HEK293 (cell line): ENCODE measurements around the gene DNMBP.
A peak's percentile ranks its signal among the peaks of the same experiment; 100 is the strongest.

Experiments used
- CTCF ChIA-PET: fragments of 350-600 bp; formaldehyde crosslinking; extraction: SDS; loops from one replicate; lab custom pipeline; 2021; ENCODE audit warnings: antibody characterized with exemption; lab: Yijun Ruan, JAX
- POLR2A ChIA-PET: fragments of 300-600 bp; formaldehyde crosslinking; extraction: SDS; loops from one replicate; lab custom pipeline; 2020; ENCODE audit warnings: antibody characterized with exemption, inconsistent platforms; lab: Yijun Ruan, JAX
- H3K27ac ChIP-seq: fragments of 200-500 bp; sonication (Bioruptor generic); 2 replicates; pipeline ENCODE4 v1.5.1; 2014; ENCODE audit warnings: low read depth, low read length, control low read depth, inconsistent platforms; ENCODE audit errors: extremely low read depth
- H3K36me3 ChIP-seq, 2 experiments: fragments of 200-500 bp in 1 of 2; sonication (Bioruptor generic) in 1 of 2; 1 replicate in 1 of 2; 2 replicates in 1 of 2; pipeline ENCODE4 v1.5.1; 2014 to 2017; ENCODE audit warnings: inconsistent platforms in 2 of 2, low read length in 2 of 2; ENCODE audit not compliant: control insufficient read depth in 2 of 2, insufficient read depth in 1 of 2
- H3K4me1 ChIP-seq: fragments of 200-500 bp; sonication (Bioruptor generic); 2 replicates; pipeline ENCODE4 v1.5.1; 2014; ENCODE audit warnings: mild to moderate bottlenecking, low read length, inconsistent platforms; ENCODE audit not compliant: control insufficient read depth, insufficient read depth
- H3K4me3 ChIP-seq: 2 replicates; pipeline ENCODE4 v1.5.1; 2011; ENCODE audit warnings: low read depth, mild to moderate bottlenecking, control low read depth, low read length, moderate library complexity
- H3K9me3 ChIP-seq: fragments of 200-500 bp; sonication (Bioruptor generic); 2 replicates; pipeline ENCODE4 v1.5.1; 2014; ENCODE audit warnings: low read depth, low read length, inconsistent platforms; ENCODE audit not compliant: control insufficient read depth, insufficient read depth
- ELK4 ChIP-seq: IDR thresholded peaks from 2 replicates; pipeline ENCODE4 v1.6.1; 2011; ENCODE audit warnings: mild to moderate bottlenecking, low read depth, low read length, borderline replicate concordance
- FEZF1 ChIP-seq: fragments of 450-650 bp; formaldehyde crosslinking; IDR thresholded peaks from 2 replicates; pipeline ENCODE4 v1.5.1; 2016; ENCODE audit warnings: missing biosample characterization, missing genetic modification characterization
- GFI1B ChIP-seq: fragments of 450-650 bp; formaldehyde crosslinking; IDR thresholded peaks from 2 replicates; pipeline ENCODE4 v1.5.1; 2016; ENCODE audit warnings: missing biosample characterization, missing genetic modification characterization
- KLF8 ChIP-seq: fragments of 450-650 bp; formaldehyde crosslinking; IDR thresholded peaks from 2 replicates; pipeline ENCODE4 v1.5.1; 2016; ENCODE audit warnings: missing biosample characterization, missing genetic modification characterization
- MZF1 ChIP-seq: fragments of 450-650 bp; formaldehyde crosslinking; IDR thresholded peaks from 2 replicates; pipeline ENCODE4 v1.5.1; 2017; ENCODE audit warnings: missing biosample characterization, missing genetic modification characterization, borderline replicate concordance
- PRDM2 ChIP-seq: fragments of 450-650 bp; formaldehyde crosslinking; IDR thresholded peaks from 2 replicates; pipeline ENCODE4 v1.5.1; 2016; ENCODE audit warnings: missing biosample characterization, missing genetic modification characterization, borderline replicate concordance
- SP2 ChIP-seq: fragments of 450-650 bp; formaldehyde crosslinking; IDR thresholded peaks from 2 replicates; pipeline ENCODE4 v1.5.1; 2016; ENCODE audit warnings: missing biosample characterization, missing genetic modification characterization
- SP7 ChIP-seq: fragments of 450-650 bp; formaldehyde crosslinking; IDR thresholded peaks from 2 replicates; pipeline ENCODE4 v1.5.1; 2016; ENCODE audit warnings: missing biosample characterization, missing genetic modification characterization
- WT1 ChIP-seq: fragments of 450-650 bp; formaldehyde crosslinking; IDR thresholded peaks from 2 replicates; pipeline ENCODE4 v1.5.1; 2016; ENCODE audit warnings: missing biosample characterization, missing genetic modification characterization
- ZBTB11 ChIP-seq: fragments of 450-650 bp; formaldehyde crosslinking; conservative IDR thresholded peaks from 2 replicates; pipeline ENCODE4 v1.5.1; 2016; ENCODE audit warnings: low read depth, missing biosample characterization, missing genetic modification characterization
- ZBTB20 ChIP-seq: fragments of 450-650 bp; formaldehyde crosslinking; IDR thresholded peaks from 2 replicates; pipeline ENCODE4 v1.5.1; 2016; ENCODE audit warnings: missing biosample characterization, missing genetic modification characterization
- ZFP69B ChIP-seq: fragments of 450-650 bp; formaldehyde crosslinking; IDR thresholded peaks from 2 replicates; pipeline ENCODE4 v1.5.1; 2016; ENCODE audit warnings: missing biosample characterization, missing genetic modification characterization
- ZNF146 ChIP-seq: fragments of 450-650 bp; formaldehyde crosslinking; IDR thresholded peaks from 2 replicates; pipeline ENCODE4 v1.5.1; 2016; ENCODE audit warnings: missing biosample characterization, missing genetic modification characterization
- ZNF18 ChIP-seq: fragments of 450-650 bp; formaldehyde crosslinking; IDR thresholded peaks from 2 replicates; pipeline ENCODE4 v1.5.1; 2016; ENCODE audit warnings: missing biosample characterization, missing genetic modification characterization
- ZNF391 ChIP-seq: fragments of 450-650 bp; formaldehyde crosslinking; IDR thresholded peaks from 2 replicates; pipeline ENCODE4 v1.5.1; 2016; ENCODE audit warnings: low read depth, missing biosample characterization, missing genetic modification characterization, borderline replicate concordance
- ZNF513 ChIP-seq: fragments of 450-650 bp; IDR thresholded peaks from 2 replicates; pipeline ENCODE4 v1.5.1; 2018; ENCODE audit warnings: missing biosample characterization, missing genetic modification characterization
- ZNF555 ChIP-seq: fragments of 450-650 bp; formaldehyde crosslinking; conservative IDR thresholded peaks from 2 replicates; pipeline ENCODE4 v1.5.1; 2017; ENCODE audit warnings: missing biosample characterization, mild to moderate bottlenecking, missing genetic modification characterization, inconsistent platforms
- ZNF580 ChIP-seq: fragments of 450-650 bp; formaldehyde crosslinking; IDR thresholded peaks from 2 replicates; pipeline ENCODE4 v1.5.1; 2016; ENCODE audit warnings: missing biosample characterization, missing genetic modification characterization
- ZNF585B ChIP-seq: fragments of 450-650 bp; formaldehyde crosslinking; IDR thresholded peaks from 2 replicates; pipeline ENCODE4 v1.5.1; 2016; ENCODE audit warnings: missing biosample characterization, missing genetic modification characterization
- ZNF660 ChIP-seq: fragments of 450-650 bp; IDR thresholded peaks from 2 replicates; pipeline ENCODE4 v1.5.1; 2018; ENCODE audit warnings: missing biosample characterization, mild to moderate bottlenecking, missing genetic modification characterization
- ZNF830 ChIP-seq: fragments of 450-650 bp; IDR thresholded peaks from 2 replicates; pipeline ENCODE4 v1.5.0; 2018; ENCODE audit warnings: missing biosample characterization, missing genetic modification characterization, low read depth, mild to moderate bottlenecking, moderate library complexity

The DNMBP gene

GRCh38 chr10:100007231-100008141 is 2.3 kb downstream of the DNMBP start (continued):
- no peak for TF ChIP-seq PRDM2 (tag by site-specific recombination)
- no peak for TF ChIP-seq KLF8
- TF ChIP-seq ZNF555 = no peak
- no peak for TF ChIP-seq ZNF580
- no peak for TF ChIP-seq SP2 (tag by site-specific recombination)
- TF ChIP-seq GFI1B = no peak
- TF ChIP-seq ZNF391 (tag by site-specific recombination) = no peak
- TF ChIP-seq ELK4 = no peak
- no peak for TF ChIP-seq WT1 (tag by site-specific recombination)
- TF ChIP-seq ZNF513 (tag by site-specific recombination) = no peak
- 0 out of 2 replicates have a peak, but pooled peaks have one; percentile 46 for TF ChIP-seq SP7 (tag by site-specific recombination)
- TF ChIP-seq ZNF585B (tag by site-specific recombination) = no peak
- TF ChIP-seq MZF1 (tag by site-specific recombination) = no peak

GRCh38 chr10:100006243-100006886 is 3.4 kb downstream of the DNMBP start:
- Histone ChIP-seq H3K4me3 (no peak overlapping the region), H3K9me3 (no peaks in the 10 kb centered on the region), H3K36me3 (no peaks in the 10 kb centered on the region), H3K27ac (no peak overlapping the region), H3K4me1 (peaks cover 16% of the 10 kb centered on the region)
- POLR2A ChIA-PET = interaction anchor here (1.1 kb wide), 1 partner anchor 9 kb away, joined by 3 read pairs; no protein-coding TSS in a partner anchor
- CTCF ChIA-PET = interaction anchor here (0.5 to 6.8 kb wide), 8 partner anchors 12 to 529 kb away, joined by 3 to 43 read pairs (median 4); partner anchors contain the start of gene HIF1AN
- TF ChIP-seq ZNF660 (tag by site-specific recombination) (0 out of 2 replicates have a peak, but pooled peaks have one; percentile 55), ZNF18 (tag by site-specific recombination) (no peak), FEZF1 (tag by site-specific recombination) (peak; percentile 67; the same call in 1 of the 2 replicates), ZBTB11 (tag by site-specific recombination) (peak; percentile 76), ZNF830 (tag by site-specific recombination) (no peak), ZNF146 (tag by site-specific recombination) (no peak), ZBTB20 (tag by site-specific recombination) (peak; percentile 51), ZFP69B (tag by site-specific recombination) (0 out of 2 replicates have a peak, but pooled peaks have one; percentile 14)
